HAP-1 (cell line): ENCODE measurements around the gene NT5DC1.

Source experiments
- DNase-seq, 2 experiments: peaks; one replicate each; pipeline ENCODE4 v3.0.0-alpha.2; 2016 to 2020; ENCODE audit warnings: low spot score in 2 of 2
- H3K27me3 ChIP-seq: fragments of 250-450 bp; sonication (Bioruptor Pico); 2 replicates; pipeline ENCODE4 v1.5.1; 2020; ENCODE audit warnings: low read depth, mild to moderate bottlenecking, moderate library complexity
- H3K36me3 ChIP-seq: fragments of 250-450 bp; sonication (Bioruptor Pico); replicated peaks from 2 replicates; pipeline ENCODE4 v1.5.1; 2020; ENCODE audit warnings: mild to moderate bottlenecking
- H3K4me1 ChIP-seq: fragments of 250-450 bp; sonication (Bioruptor Pico); 2 replicates; pipeline ENCODE4 v1.5.1; 2020; ENCODE audit warnings: mild to moderate bottlenecking
- H3K4me3 ChIP-seq: fragments of 250-450 bp; sonication (Bioruptor Pico); 2 replicates; pipeline ENCODE4 v1.5.1; 2020; ENCODE audit warnings: mild to moderate bottlenecking, moderate library complexity
- H3K9me3 ChIP-seq: fragments of 250-450 bp; sonication (Bioruptor Pico); 2 replicates; pipeline ENCODE4 v1.5.1; 2020; ENCODE audit warnings: mild to moderate bottlenecking, moderate library complexity
- in situ Hi-C: fragments of 300-500 bp; cut with MboI; formaldehyde crosslinking; loops from 3 replicates; pipeline ENCODE4 v1.14.3; 2020; ENCODE audit warnings: low sequenced_read_pairs, inconsistent platforms, mixed read lengths

Gene NT5DC1

DNA sequence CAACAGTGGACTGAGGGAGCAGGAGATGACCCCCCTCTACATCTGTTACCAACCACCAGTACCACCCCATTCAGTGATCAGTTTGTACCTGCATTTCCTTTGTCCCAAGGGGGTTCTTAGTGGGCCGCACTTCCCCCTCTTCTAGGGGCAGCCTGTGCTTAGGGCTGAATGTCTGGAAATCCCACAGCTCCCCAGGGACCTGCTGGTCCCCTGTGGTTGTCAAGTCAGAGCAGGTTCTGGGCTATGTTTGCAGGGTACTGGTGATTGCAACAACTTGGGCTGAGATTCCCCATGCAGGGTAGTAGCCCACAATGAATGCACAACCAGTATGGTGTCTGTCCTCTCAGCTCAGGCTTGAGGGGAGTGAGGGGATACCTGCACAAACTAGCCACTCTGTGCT is 64.9 kb downstream of the NT5DC1 start:
- in situ Hi-C loops = no loop called here
- DNase-seq = no peak
- H3K4me3 ChIP-seq = no peak overlapping the region
- no peaks in the 10 kb centered on the region for H3K36me3 ChIP-seq
- H3K4me1 ChIP-seq = peaks cover 4% of the 10 kb centered on the region; the same call in 1 of the 2 replicates
- H3K9me3 ChIP-seq = no peaks in the 10 kb centered on the region
- H3K27me3 ChIP-seq = no peaks in the 10 kb centered on the region

- DNase-seq = no peak
- no peaks in the 10 kb centered on the region for H3K9me3 ChIP-seq
- in situ Hi-C loops = no loop called here
- H3K36me3 ChIP-seq = no peaks in the 10 kb centered on the region
- H3K27me3 ChIP-seq = no peaks in the 10 kb centered on the region
- H3K4me1 ChIP-seq = peaks cover 4% of the 10 kb centered on the region; the same call in 1 of the 2 replicates
- no peak overlapping the region for H3K4me3 ChIP-seq
Measured at GRCh38 chr6:116166369-116166768, 65.7 kb downstream of the NT5DC1 start.

DNA sequence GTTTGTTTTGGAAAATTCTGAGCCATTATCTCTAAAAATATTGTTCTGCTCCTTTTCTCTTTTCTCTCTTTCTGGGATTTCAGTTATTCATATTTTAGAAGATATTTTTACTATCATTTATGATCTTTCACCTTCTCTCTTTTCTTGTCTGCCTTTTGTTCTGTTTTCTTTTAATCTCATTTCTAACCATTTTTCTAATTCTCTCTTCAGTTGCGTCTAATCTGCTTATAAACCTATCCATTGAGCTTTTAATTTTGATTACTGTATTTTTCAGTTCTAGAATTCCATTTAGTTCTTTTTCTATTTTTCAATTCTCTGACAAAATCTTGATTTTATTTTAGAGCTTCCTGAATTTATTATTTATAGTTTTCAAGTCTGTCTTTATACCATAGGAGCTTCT is 67.5 kb downstream of the NT5DC1 start:
- H3K9me3 ChIP-seq = no peaks in the 10 kb centered on the region
- H3K27me3 ChIP-seq = no peaks in the 10 kb centered on the region
- H3K4me3 ChIP-seq = no peak overlapping the region
- in situ Hi-C loops = no loop called here
- H3K4me1 ChIP-seq = peaks cover 4% of the 10 kb centered on the region; the same call in 1 of the 2 replicates
- no peaks in the 10 kb centered on the region for H3K36me3 ChIP-seq
- DNase-seq = no peak

GRCh38 chr6:116169880-116170279 is 69.2 kb downstream of the NT5DC1 start:
- Histone ChIP-seq H3K27me3 (no peaks in the 10 kb centered on the region), H3K4me3 (no peak overlapping the region), H3K36me3 (no peaks in the 10 kb centered on the region), H3K4me1 (peaks cover 4% of the 10 kb centered on the region; the same call in 1 of the 2 replicates), H3K9me3 (no peaks in the 10 kb centered on the region)
- DNase-seq = no peak
- in situ Hi-C loops = no loop called here

GRCh38 chr6:116170358-116171057 is 69.9 kb downstream of the NT5DC1 start:
- Histone ChIP-seq H3K27me3 (no peaks in the 10 kb centered on the region), H3K36me3 (no peaks in the 10 kb centered on the region), H3K4me1 (peaks cover 4% of the 10 kb centered on the region; the same call in 1 of the 2 replicates), H3K9me3 (no peaks in the 10 kb centered on the region; the same call in 1 of the 2 replicates), H3K4me3 (no peak overlapping the region)
- no peak for DNase-seq
- in situ Hi-C loops = no loop called here

DNA sequence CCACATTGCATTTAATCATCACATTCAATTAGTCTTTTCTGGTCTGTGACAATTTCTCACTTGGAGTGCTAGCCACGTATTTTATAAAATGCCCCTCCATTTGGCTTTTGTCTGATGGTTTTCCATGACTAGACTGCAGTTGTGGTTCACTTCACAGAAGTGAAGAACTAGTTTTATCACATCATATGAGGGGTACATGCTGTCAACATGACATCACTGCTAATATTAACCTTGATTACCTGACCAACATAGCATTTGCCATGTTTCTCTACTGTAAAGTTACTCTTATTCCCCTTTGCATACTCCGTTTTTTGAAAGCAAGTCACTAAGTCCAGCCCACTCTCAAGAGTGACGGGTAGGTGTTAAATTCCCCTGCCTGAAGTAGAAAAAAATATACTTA is 73.3 kb downstream of the NT5DC1 start:
- no peaks in the 10 kb centered on the region; the same call in 1 of the 2 replicates for H3K9me3 ChIP-seq
- no peak for DNase-seq
- in situ Hi-C loops = no loop called here
- H3K36me3 ChIP-seq = no peaks in the 10 kb centered on the region
- H3K4me1 ChIP-seq = peaks cover 8% of the 10 kb centered on the region
- H3K27me3 ChIP-seq = no peaks in the 10 kb centered on the region
- no peak overlapping the region for H3K4me3 ChIP-seq

DNA sequence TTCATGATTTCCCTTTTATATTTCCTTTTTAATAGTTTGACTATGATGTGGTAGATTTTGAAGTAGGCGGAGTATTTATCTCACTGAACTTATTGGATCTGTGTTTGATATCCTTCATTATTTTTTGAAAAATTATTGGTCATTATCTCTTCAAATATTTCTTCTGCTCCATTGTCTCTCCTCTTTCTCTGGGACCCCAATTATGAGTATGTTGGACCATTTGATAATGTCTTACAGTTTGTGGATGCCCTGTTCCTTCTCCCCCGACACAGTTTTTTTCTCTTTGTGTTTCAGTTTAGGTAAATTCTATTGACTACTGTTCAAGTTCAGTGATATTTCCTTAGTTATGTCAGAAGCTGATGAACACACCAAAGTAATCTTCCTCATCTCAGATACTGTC is 74.7 kb downstream of the NT5DC1 start:
- H3K36me3 ChIP-seq = no peaks in the 10 kb centered on the region
- in situ Hi-C loops = no loop called here
- H3K9me3 ChIP-seq = no peaks in the 10 kb centered on the region; the same call in 1 of the 2 replicates
- peaks cover 5% of the 10 kb centered on the region for H3K4me1 ChIP-seq
- H3K27me3 ChIP-seq = no peaks in the 10 kb centered on the region
- H3K4me3 ChIP-seq = no peak overlapping the region
- no peak for DNase-seq

DNA sequence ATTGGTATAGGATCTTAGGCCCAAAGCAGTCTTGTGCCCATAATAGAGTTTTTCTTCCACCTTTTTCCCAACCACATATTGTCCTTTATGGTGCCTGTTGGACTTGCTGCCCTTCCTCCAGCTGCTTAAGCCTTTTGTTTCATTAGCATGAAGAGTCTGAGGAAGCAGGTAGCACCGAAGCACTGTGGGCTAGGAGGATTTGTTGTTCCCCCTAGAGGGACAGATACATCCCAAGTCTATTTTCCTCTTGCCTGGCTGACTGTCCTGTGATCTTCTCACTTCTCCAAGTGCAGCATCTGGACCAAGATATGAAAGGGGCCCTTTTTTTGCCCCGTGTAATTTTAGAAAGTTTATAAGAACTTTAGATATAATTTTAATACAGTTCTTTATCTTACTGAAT is 75.9 kb downstream of the NT5DC1 start:
- H3K27me3 ChIP-seq = no peaks in the 10 kb centered on the region
- H3K4me1 ChIP-seq = peaks cover 5% of the 10 kb centered on the region
- no peaks in the 10 kb centered on the region; the same call in 1 of the 2 replicates for H3K9me3 ChIP-seq
- in situ Hi-C loops = no loop called here
- DNase-seq = no peak
- H3K36me3 ChIP-seq = no peaks in the 10 kb centered on the region
- H3K4me3 ChIP-seq = no peak overlapping the region

GRCh38 chr6:116180375-116180774 is 79.7 kb downstream of the NT5DC1 start:
- H3K4me3 ChIP-seq = no peak overlapping the region
- in situ Hi-C loops = no loop called here
- no peaks in the 10 kb centered on the region for H3K36me3 ChIP-seq
- peaks cover 5% of the 10 kb centered on the region for H3K4me1 ChIP-seq
- no peaks in the 10 kb centered on the region; the same call in 1 of the 2 replicates for H3K9me3 ChIP-seq
- H3K27me3 ChIP-seq = no peaks in the 10 kb centered on the region
- DNase-seq = no peak

DNA sequence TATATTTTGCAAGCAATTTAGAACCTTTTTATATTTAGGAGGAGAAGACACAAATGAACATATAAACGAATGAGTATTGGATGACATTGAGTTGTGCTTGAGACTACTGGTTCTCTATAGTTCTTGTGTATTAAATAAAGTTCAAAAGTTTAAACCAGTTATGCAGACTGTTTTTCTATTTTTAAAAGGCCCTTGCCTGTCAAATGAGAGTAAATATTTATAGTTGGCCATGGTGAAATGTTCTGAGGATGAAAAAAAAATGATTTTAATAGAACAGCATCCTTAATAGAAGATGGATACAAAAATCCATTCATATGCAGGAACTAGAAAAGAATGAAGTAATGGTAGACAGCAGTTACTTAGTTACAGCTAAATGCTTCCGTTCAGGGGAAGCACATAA is 88.8 kb downstream of the NT5DC1 start:
- Histone ChIP-seq H3K9me3 (no peaks in the 10 kb centered on the region), H3K4me1 (peaks cover 11% of the 10 kb centered on the region), H3K36me3 (no peaks in the 10 kb centered on the region), H3K4me3 (no peak overlapping the region), H3K27me3 (no peaks in the 10 kb centered on the region)
- DNase-seq = no peak
- in situ Hi-C loops = no loop called here

GRCh38 chr6:116190550-116190949 is 89.9 kb downstream of the NT5DC1 start:
- Histone ChIP-seq H3K36me3 (no peaks in the 10 kb centered on the region), H3K4me3 (no peak overlapping the region), H3K4me1 (peaks cover 11% of the 10 kb centered on the region), H3K9me3 (no peaks in the 10 kb centered on the region), H3K27me3 (no peaks in the 10 kb centered on the region)
- in situ Hi-C loops = no loop called here
- DNase-seq = no peak

DNA sequence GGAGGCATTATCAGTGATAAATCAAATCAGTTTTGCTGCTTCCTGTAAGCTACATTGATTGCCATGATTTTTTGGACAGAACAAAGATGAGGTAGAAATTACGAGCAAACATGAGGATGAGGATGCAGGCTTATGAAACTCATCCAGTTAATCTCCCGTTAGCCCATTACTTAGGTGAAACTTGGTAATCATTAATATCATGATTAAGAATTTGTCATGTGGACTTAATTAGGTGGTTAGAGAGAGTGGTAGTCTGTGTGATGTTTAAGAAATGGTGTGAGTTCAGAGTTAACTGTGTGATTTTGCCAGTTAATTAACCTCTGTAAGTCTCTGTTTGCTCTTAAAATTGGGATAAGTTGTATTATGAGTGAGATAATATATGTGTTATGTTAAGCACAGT is 91.2 kb downstream of the NT5DC1 start:
- DNase-seq = no peak
- Histone ChIP-seq H3K4me1 (peaks cover 11% of the 10 kb centered on the region), H3K27me3 (no peaks in the 10 kb centered on the region), H3K9me3 (no peaks in the 10 kb centered on the region), H3K4me3 (no peak overlapping the region), H3K36me3 (no peaks in the 10 kb centered on the region)
- in situ Hi-C loops = no loop called here

DNA sequence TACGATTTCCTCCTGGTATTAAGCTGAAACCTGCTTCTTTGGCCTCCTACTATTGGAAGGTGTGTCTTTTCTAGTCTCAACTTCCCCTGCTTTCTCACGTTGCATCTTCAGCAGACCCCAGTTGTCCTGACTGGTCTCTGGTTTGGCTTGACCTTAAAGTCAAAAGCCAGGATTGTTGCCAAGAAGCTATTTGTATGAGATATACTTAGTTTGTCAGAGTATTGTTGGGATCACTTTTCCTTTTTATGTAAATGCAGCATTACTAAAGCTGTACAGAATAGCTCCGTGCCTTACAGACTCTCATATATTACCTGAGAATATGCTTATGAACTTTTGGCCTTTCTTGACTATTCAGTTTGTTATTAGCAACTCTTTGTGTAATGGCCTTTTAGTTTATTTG is 92.1 kb downstream of the NT5DC1 start:
- no peaks in the 10 kb centered on the region for H3K27me3 ChIP-seq
- no peaks in the 10 kb centered on the region for H3K36me3 ChIP-seq
- H3K4me1 ChIP-seq = peaks cover 11% of the 10 kb centered on the region
- no peaks in the 10 kb centered on the region for H3K9me3 ChIP-seq
- H3K4me3 ChIP-seq = no peak overlapping the region
- peak; percentile 15 to 78 for DNase-seq
- in situ Hi-C loops = no loop called here

GRCh38 chr6:116196841-116197240 is 96.2 kb downstream of the NT5DC1 start:
- Histone ChIP-seq H3K4me3 (no peak overlapping the region), H3K4me1 (peaks cover 11% of the 10 kb centered on the region), H3K27me3 (no peaks in the 10 kb centered on the region), H3K9me3 (no peaks in the 10 kb centered on the region), H3K36me3 (no peaks in the 10 kb centered on the region)
- DNase-seq = no peak
- in situ Hi-C loops = no loop called here
